OCI-LY7 (cell line): ENCODE measurements around the gene MMD. TPM values are rescaled to one million over a fixed set of nuclear protein-coding genes. Genes with fewer than 3 reads are reported as not detected.

Experiments used
- BruUV-seq: library from RNA; stranded (reverse); fragments of 400-500 nt; replicated peaks from 2 replicates; lab custom pipeline; 2021; lab: Mats Ljungman, UMichigan
- CTCF ChIA-PET: fragments of 300-600 bp; sonication (Branson Sonifier 250); formaldehyde crosslinking; loops from one replicate; lab custom pipeline; 2022; ENCODE audit warnings: antibody characterized with exemption; ENCODE audit not compliant: unreplicated experiment; lab: Charles Lee
- POLR2A ChIA-PET: fragments of 300-600 bp; sonication (Branson Sonifier 250); formaldehyde crosslinking; loops from one replicate; lab custom pipeline; 2022; ENCODE audit warnings: antibody characterized with exemption; lab: Charles Lee
- DNase-seq: peaks from one replicate; pipeline ENCODE4 v3.0.0-alpha.2; 2015; ENCODE audit warnings: low spot score
- H2AFZ ChIP-seq: fragments of 200-600 bp; sonication (generic), shearing (Covaris generic); 2 replicates; pipeline ENCODE4 v1.6.1; 2014; ENCODE audit warnings: mild to moderate bottlenecking, antibody characterized with exemption, low read length, moderate library complexity
- H3K27ac ChIP-seq: fragments of 200-600 bp; sonication (generic); 2 replicates; pipeline ENCODE4 v1.5.1; 2014; ENCODE audit warnings: mixed run types, low read depth, mild to moderate bottlenecking, moderate library complexity, low read length, inconsistent platforms; ENCODE audit not compliant: poor library complexity, severe bottlenecking
- H3K36me3 ChIP-seq: fragments of 200-600 bp; sonication (generic); 2 replicates; pipeline ENCODE4 v1.6.1; 2014; ENCODE audit warnings: mild to moderate bottlenecking, antibody characterized with exemption, low read length, moderate library complexity, mixed read lengths; ENCODE audit not compliant: insufficient read depth
- H3K4me1 ChIP-seq: fragments of 200-600 bp; sonication (generic); 2 replicates; pipeline ENCODE4 v1.5.1; 2014; ENCODE audit warnings: mild to moderate bottlenecking, low read length; ENCODE audit not compliant: insufficient read depth, poor library complexity, severe bottlenecking
- H3K4me2 ChIP-seq: fragments of 200-600 bp; sonication (generic); 2 replicates; pipeline ENCODE4 v1.6.1; 2014; ENCODE audit warnings: mild to moderate bottlenecking, low read length
- H3K4me3 ChIP-seq: fragments of 200-600 bp; sonication (generic); 2 replicates; pipeline ENCODE4 v1.5.1; 2014; ENCODE audit warnings: mild to moderate bottlenecking, low read depth, low read length; ENCODE audit not compliant: poor library complexity, severe bottlenecking
- H3K79me2 ChIP-seq: fragments of 200-600 bp; sonication (generic); 2 replicates; pipeline ENCODE4 v1.6.1; 2016; ENCODE audit warnings: low read depth, mild to moderate bottlenecking, low read length, moderate library complexity, mixed read lengths; ENCODE audit not compliant: insufficient read depth
- H3K9me2 ChIP-seq: fragments of 200-600 bp; sonication (generic); 2 replicates; pipeline ENCODE4 v1.6.1; 2016; ENCODE audit warnings: mild to moderate bottlenecking, low read length, mixed read lengths; ENCODE audit not compliant: insufficient read depth
- H3K9me3 ChIP-seq: fragments of 200-600 bp; sonication (generic); 2 replicates; pipeline ENCODE4 v1.6.1; 2014; ENCODE audit warnings: mild to moderate bottlenecking, mixed run types, low read length, mixed read lengths
- H4K20me1 ChIP-seq: fragments of 200-600 bp; sonication (generic); 2 replicates; pipeline ENCODE4 v1.6.1; 2014; ENCODE audit warnings: mild to moderate bottlenecking, antibody characterized with exemption, low read length, moderate library complexity, mixed read lengths; ENCODE audit not compliant: insufficient read depth
- EZH2phosphoT487 ChIP-seq: fragments of 200-600 bp; sonication (generic); IDR thresholded peaks from 2 replicates; pipeline ENCODE4 v1.6.1; 2018; ENCODE audit warnings: low read depth, borderline replicate concordance, mild to moderate bottlenecking, mixed run types, antibody characterized with exemption, low read length, moderate library complexity, mixed read lengths
- intact Hi-C: fragments of 100-400 bp; cut with micrococcal nuclease; formaldehyde crosslinking; loops from one replicate; pipeline ENCODE4 v1.10.0; 2022; ENCODE audit not compliant: unreplicated experiment
- total RNA-seq, 2 experiments: library from RNA; depleted of rRNA in 1 of 2; stranded (reverse); fragments of >200 nt in 1 of 2; shearing (Covaris generic) in 1 of 2; gene quantifications; 2 replicates each; pipeline ENCODE4 v1.2.3, GENCODE V29; 2014 to 2022
- TF ChIP-seq, protein P1 (sequence below): fragments of 200-600 bp; sonication (generic); conservative IDR thresholded peaks from 2 replicates; pipeline ENCODE4 v1.5.1; 2014; ENCODE audit warnings: mild to moderate bottlenecking, antibody characterized with exemption, low read length, moderate library complexity, mixed read lengths

The MMD gene
- total RNA-seq, 2 experiments from 2014 or later, result 42.7 to 43.8 TPM

DNA sequence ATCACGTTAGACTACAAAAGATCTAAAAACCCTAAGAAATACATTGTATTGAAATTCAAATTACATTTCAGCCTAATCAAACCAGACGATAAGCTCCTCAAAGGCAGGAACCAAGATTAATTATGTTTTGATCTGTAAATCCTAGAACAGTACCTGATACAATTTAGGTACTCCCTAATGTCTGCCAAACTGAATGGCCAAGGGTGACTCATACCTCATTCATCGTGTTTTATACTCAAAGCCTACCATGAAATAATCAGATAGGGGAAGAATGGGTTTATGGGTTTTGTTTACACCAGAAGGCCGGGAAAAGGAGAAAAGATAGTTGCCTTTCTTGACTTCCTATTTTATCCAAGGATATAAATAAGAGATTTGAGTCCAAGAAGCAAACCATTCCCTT is 19.3 kb downstream of the MMD start:
- Histone ChIP-seq H3K4me1 (peaks cover 6% of the 10 kb centered on the region), H4K20me1 (no peaks in the 10 kb centered on the region), H3K36me3 (peaks cover 95% of the 10 kb centered on the region), H2AFZ (no peak overlapping the region), H3K79me2 (no peaks in the 10 kb centered on the region), H3K4me2 (no peak overlapping the region), H3K27ac (no peak overlapping the region), H3K9me2 (no peaks in the 10 kb centered on the region), H3K4me3 (no peak overlapping the region), H3K9me3 (no peaks in the 10 kb centered on the region)
- DNase-seq, result no peak
- intact Hi-C loops, result loop anchor here (5.0 kb wide), 1 partner anchor 110 kb away; the partner anchor contains the start of gene SMIM36
- no TSS peak for BruUV-seq
- ChIA-PET CTCF (no interaction called here), POLR2A (interaction anchor here (0.6 to 2.3 kb wide), 3 partner anchors 12 to 234 kb away, joined by 3 to 12 read pairs (median 3); no protein-coding TSS in a partner anchor)
- TF ChIP-seq, protein P1, sequence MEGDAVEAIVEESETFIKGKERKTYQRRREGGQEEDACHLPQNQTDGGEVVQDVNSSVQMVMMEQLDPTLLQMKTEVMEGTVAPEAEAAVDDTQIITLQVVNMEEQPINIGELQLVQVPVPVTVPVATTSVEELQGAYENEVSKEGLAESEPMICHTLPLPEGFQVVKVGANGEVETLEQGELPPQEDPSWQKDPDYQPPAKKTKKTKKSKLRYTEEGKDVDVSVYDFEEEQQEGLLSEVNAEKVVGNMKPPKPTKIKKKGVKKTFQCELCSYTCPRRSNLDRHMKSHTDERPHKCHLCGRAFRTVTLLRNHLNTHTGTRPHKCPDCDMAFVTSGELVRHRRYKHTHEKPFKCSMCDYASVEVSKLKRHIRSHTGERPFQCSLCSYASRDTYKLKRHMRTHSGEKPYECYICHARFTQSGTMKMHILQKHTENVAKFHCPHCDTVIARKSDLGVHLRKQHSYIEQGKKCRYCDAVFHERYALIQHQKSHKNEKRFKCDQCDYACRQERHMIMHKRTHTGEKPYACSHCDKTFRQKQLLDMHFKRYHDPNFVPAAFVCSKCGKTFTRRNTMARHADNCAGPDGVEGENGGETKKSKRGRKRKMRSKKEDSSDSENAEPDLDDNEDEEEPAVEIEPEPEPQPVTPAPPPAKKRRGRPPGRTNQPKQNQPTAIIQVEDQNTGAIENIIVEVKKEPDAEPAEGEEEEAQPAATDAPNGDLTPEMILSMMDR, result no peak
- no peak for TF ChIP-seq EZH2phosphoT487

DNA sequence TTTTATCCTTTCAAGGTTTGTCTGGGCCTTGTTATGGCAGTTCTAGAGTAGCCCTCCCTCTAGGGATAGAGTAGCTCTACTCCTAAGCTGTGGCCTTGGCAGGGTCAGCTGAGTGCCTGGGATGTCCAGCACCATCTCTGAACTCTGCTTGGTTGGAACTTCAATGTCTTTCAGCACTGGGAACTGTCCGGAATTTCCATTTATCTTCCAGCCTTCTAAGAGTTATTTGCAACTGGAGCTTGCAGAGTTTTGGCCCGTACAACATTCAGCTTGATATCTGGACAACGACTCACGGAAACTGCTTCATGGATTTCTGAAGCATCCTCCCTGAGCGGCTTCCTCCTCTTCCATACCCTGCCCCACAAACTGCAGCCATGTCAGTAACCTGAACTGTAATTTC is 22.9 kb downstream of the MMD start:
- Histone ChIP-seq H3K4me3 (no peak overlapping the region), H3K79me2 (no peaks in the 10 kb centered on the region), H3K4me2 (no peak overlapping the region), H3K9me2 (no peaks in the 10 kb centered on the region), H3K36me3 (peaks cover 98% of the 10 kb centered on the region), H3K27ac (no peak overlapping the region), H3K9me3 (no peaks in the 10 kb centered on the region), H3K4me1 (no peaks in the 10 kb centered on the region), H2AFZ (no peak overlapping the region), H4K20me1 (no peaks in the 10 kb centered on the region)
- DNase-seq, result no peak
- ChIA-PET CTCF (no interaction called here), POLR2A (no interaction called here)
- TF ChIP-seq, protein P1, result no peak
- no peak for TF ChIP-seq EZH2phosphoT487
- no TSS peak for BruUV-seq
- intact Hi-C loops, result no loop called here

DNA sequence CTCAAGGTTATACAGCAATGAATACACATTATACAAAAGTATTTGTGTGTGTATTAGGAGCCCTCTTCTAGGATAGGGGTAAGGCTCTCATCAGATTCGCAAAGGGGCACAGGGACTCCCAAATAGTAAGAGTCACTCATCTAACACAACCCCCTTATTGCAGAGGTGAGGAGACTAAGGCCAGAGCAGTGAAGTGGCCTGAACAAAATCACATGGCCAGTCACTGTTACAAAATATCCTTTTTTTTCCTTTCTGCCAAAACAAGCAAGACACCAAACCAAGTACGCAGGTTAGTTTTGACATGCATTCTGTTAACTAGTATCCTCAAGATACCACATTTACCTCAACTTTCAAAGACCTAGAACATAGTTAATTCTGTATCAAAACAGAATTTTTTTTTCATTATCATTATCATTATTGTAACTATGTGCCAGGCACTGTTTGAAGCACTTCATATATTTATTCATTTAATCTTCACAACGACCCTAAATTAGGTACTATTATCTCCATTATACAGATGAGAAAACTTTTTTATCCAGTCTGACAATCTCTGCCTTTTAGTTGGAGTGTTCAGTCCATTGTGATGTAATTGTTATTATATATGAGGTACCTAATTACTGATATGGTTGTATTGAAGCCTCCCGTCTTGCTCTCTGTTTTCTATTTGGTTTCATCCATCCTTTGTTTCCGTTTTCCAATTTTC is 25.7 kb downstream of the MMD start:
- intact Hi-C loops, result no loop called here
- Histone ChIP-seq H3K9me2 (no peaks in the 10 kb centered on the region), H3K9me3 (no peaks in the 10 kb centered on the region), H3K27ac (no peak overlapping the region), H3K36me3 (peaks cover 92% of the 10 kb centered on the region), H3K79me2 (no peaks in the 10 kb centered on the region), H3K4me1 (no peaks in the 10 kb centered on the region), H4K20me1 (no peaks in the 10 kb centered on the region), H3K4me2 (no peak overlapping the region), H3K4me3 (no peak overlapping the region), H2AFZ (no peak overlapping the region)
- no TSS peak for BruUV-seq
- ChIA-PET CTCF (no interaction called here), POLR2A (interaction anchor here (0.5 to 1.5 kb wide), 3 partner anchors 21 to 1137 kb away, joined by 3 to 6 read pairs (median 3); no protein-coding TSS in a partner anchor)
- no peak for DNase-seq
- TF ChIP-seq, protein P1, result no peak
- TF ChIP-seq EZH2phosphoT487, result no peak
